H1 (cell line): ENCODE measurements around the gene KRTAP10-4. TPM values are rescaled to one million over a fixed set of nuclear protein-coding genes. Genes with fewer than 3 reads are reported as not detected.

Experiments
- CTCF ChIA-PET: fragments of 300-600 bp; sonication (Branson Sonifier 250); formaldehyde crosslinking; loops from one replicate; lab custom pipeline; 2021; ENCODE audit not compliant: partially characterized antibody; lab: Charles Lee
- POLR2A ChIA-PET: fragments of 300-600 bp; sonication (Branson Sonifier 250); formaldehyde crosslinking; loops from one replicate; lab custom pipeline; 2021; ENCODE audit warnings: inconsistent platforms; ENCODE audit not compliant: partially characterized antibody; lab: Charles Lee
- DNase-seq, 2 experiments: peaks; one replicate each; pipeline versions ENCODE4 v3.0.0 to v3.0.0-alpha.2; 2010 to 2022; ENCODE audit warnings: low spot score in 2 of 2, low read depth in 1 of 2, mixed read lengths in 1 of 2
- FAIRE-seq: peaks from 2 replicates; lab custom pipeline; 2011; peaks lifted over from hg19 to GRCh38; lab: Jason Lieb, UNC
- H2AFZ ChIP-seq: 2 replicates; pipeline ENCODE4 v1.8.1; 2012; ENCODE audit warnings: low read length, inconsistent platforms
- H2AK5ac ChIP-seq: 2 replicates; pipeline ENCODE4 v1.6.1; 2013; ENCODE audit warnings: low read depth, low read length
- H2BK120ac ChIP-seq: replicated peaks from 2 replicates; pipeline ENCODE3; 2013; ENCODE audit warnings: low read depth, low read length, inconsistent platforms
- H2BK12ac ChIP-seq: 2 replicates; pipeline ENCODE4 v1.6.1; 2013; ENCODE audit warnings: low read depth, low read length
- H2BK15ac ChIP-seq: 2 replicates; pipeline ENCODE4 v1.6.1; 2013; ENCODE audit warnings: low read length
- H2BK20ac ChIP-seq: 2 replicates; pipeline ENCODE4 v1.6.1; 2013; ENCODE audit warnings: low read length
- H2BK5ac ChIP-seq: 2 replicates; pipeline ENCODE4 v1.6.1; 2013; ENCODE audit warnings: low read depth, low read length
- H3K14ac ChIP-seq: 2 replicates; pipeline ENCODE4 v1.6.1; 2013; ENCODE audit warnings: inconsistent platforms; ENCODE audit not compliant: insufficient read length
- H3K18ac ChIP-seq: 2 replicates; pipeline ENCODE4 v1.6.1; 2013; ENCODE audit warnings: low read length; ENCODE audit errors: extremely low read depth
- H3K23ac ChIP-seq: 2 replicates; pipeline ENCODE4 v1.6.1; 2013; ENCODE audit warnings: inconsistent platforms; ENCODE audit not compliant: insufficient read length
- H3K23me2 ChIP-seq: 2 replicates; pipeline ENCODE4 v1.6.1; 2013; ENCODE audit warnings: low read depth, low read length
- H3K27ac ChIP-seq: 2 replicates; pipeline ENCODE4 v1.6.1; 2011; ENCODE audit warnings: low read depth, low read length, inconsistent platforms
- H3K27me3 ChIP-seq, 4 experiments: replicated peaks in 1 of 4; 1 replicate in 1 of 4; 2 replicates in 3 of 4; pipeline versions ENCODE4 v1.6.1 to v1.8.1; 2011 to 2013; ENCODE audit warnings: low read length in 3 of 4, mild to moderate bottlenecking in 3 of 4, inconsistent platforms in 2 of 4, mixed read lengths in 2 of 4, moderate library complexity in 1 of 4; ENCODE audit not compliant: control insufficient read depth in 3 of 4, insufficient read depth in 3 of 4; ENCODE audit errors: extremely low read depth in 1 of 4
- H3K36me3 ChIP-seq, 4 experiments: 2 replicates each; pipeline versions ENCODE4 v1.6.1 to v1.8.1; 2011 to 2013; ENCODE audit warnings: mild to moderate bottlenecking in 4 of 4, low read length in 3 of 4, moderate library complexity in 2 of 4, control low read depth in 1 of 4, inconsistent platforms in 1 of 4; ENCODE audit not compliant: insufficient read depth in 4 of 4, control insufficient read depth in 2 of 4
- H3K4ac ChIP-seq: replicated peaks from 2 replicates; pipeline ENCODE3; 2013; ENCODE audit warnings: low read length, low read depth, mixed read lengths, inconsistent platforms; ENCODE audit not compliant: insufficient read length
- H3K4me1 ChIP-seq, 4 experiments: replicated peaks in 1 of 4; 1 replicate in 1 of 4; 2 replicates in 3 of 4; pipeline versions ENCODE4 v1.6.1 to v1.8.1; 2011 to 2013; ENCODE audit warnings: low read length in 3 of 4, inconsistent platforms in 2 of 4, mixed read lengths in 1 of 4; ENCODE audit not compliant: insufficient read depth in 4 of 4, control insufficient read depth in 3 of 4
- H3K4me2 ChIP-seq, 2 experiments: 2 replicates each; pipeline versions ENCODE4 v1.6.1 to v1.8.1; 2011 to 2013; ENCODE audit warnings: low read depth in 2 of 2, low read length in 2 of 2, control low read depth in 1 of 2, inconsistent platforms in 1 of 2, mild to moderate bottlenecking in 1 of 2; ENCODE audit not compliant: insufficient read depth in 1 of 2
- H3K4me3 ChIP-seq, 4 experiments: fragments of 200-600, 300-600 bp in 1 of 4; sonication (generic), shearing (Covaris generic), sonication (Bioruptor Twin) in 1 of 4; 2 replicates each; pipeline versions ENCODE4 v1.5.1 to v1.8.1; 2011 to 2016; ENCODE audit warnings: low read length in 4 of 4, low read depth in 3 of 4, control low read depth in 2 of 4, inconsistent platforms in 2 of 4, mild to moderate bottlenecking in 2 of 4, mixed read lengths in 1 of 4, moderate library complexity in 1 of 4; ENCODE audit not compliant: insufficient read depth in 2 of 4; ENCODE audit errors: extremely low read depth in 1 of 4
- H3K56ac ChIP-seq: replicated peaks from 2 replicates; pipeline ENCODE3; 2013; ENCODE audit warnings: low read depth, mild to moderate bottlenecking, mixed read lengths, low read length, inconsistent platforms; ENCODE audit not compliant: insufficient read length
- H3K79me1 ChIP-seq: 2 replicates; pipeline ENCODE4 v1.6.1; 2013; ENCODE audit warnings: low read depth, low read length, control low read depth
- H3K79me2 ChIP-seq, 2 experiments: 2 replicates each; pipeline versions ENCODE4 v1.6.1 to v1.8.1; 2012 to 2013; ENCODE audit warnings: low read length in 2 of 2, mild to moderate bottlenecking in 2 of 2, inconsistent platforms in 1 of 2; ENCODE audit not compliant: insufficient read depth in 2 of 2, control insufficient read depth in 1 of 2
- H3K9ac ChIP-seq, 4 experiments: replicated peaks in 1 of 4; 1 replicate in 1 of 4; 2 replicates in 3 of 4; pipeline versions ENCODE4 v1.6.1 to v1.8.1; 2011 to 2013; ENCODE audit warnings: low read depth in 3 of 4, low read length in 3 of 4, control low read depth in 2 of 4, mild to moderate bottlenecking in 2 of 4, moderate library complexity in 2 of 4, inconsistent platforms in 1 of 4; ENCODE audit errors: extremely low read depth in 1 of 4
- H3K9me3 ChIP-seq, 2 experiments: 2 replicates each; pipeline versions ENCODE4 v1.6.1 to v1.8.1; 2012 to 2013; ENCODE audit warnings: mild to moderate bottlenecking in 2 of 2, moderate library complexity in 2 of 2, control low read depth in 1 of 2, inconsistent platforms in 1 of 2, low read depth in 1 of 2, low read length in 1 of 2, mixed read lengths in 1 of 2; ENCODE audit not compliant: insufficient read depth in 2 of 2
- H4K20me1 ChIP-seq, 2 experiments: replicated peaks in 1 of 2; 2 replicates each; pipeline versions ENCODE3 to v1.8.1; 2011 to 2013; ENCODE audit warnings: inconsistent platforms in 2 of 2, low read length in 2 of 2, mild to moderate bottlenecking in 1 of 2; ENCODE audit not compliant: insufficient read depth in 2 of 2, control insufficient read depth in 1 of 2
- H4K5ac ChIP-seq: 2 replicates; pipeline ENCODE4 v1.6.1; 2013; ENCODE audit warnings: low read length, low read depth, mixed read lengths, inconsistent platforms; ENCODE audit not compliant: insufficient read length
- H4K8ac ChIP-seq: 2 replicates; pipeline ENCODE4 v1.8.0; 2013; ENCODE audit warnings: mild to moderate bottlenecking, moderate library complexity, low read length, inconsistent platforms; ENCODE audit not compliant: insufficient read depth; ENCODE audit errors: extremely low read depth
- H4K91ac ChIP-seq: replicated peaks from 2 replicates; pipeline ENCODE3; 2013; ENCODE audit warnings: low read length, mixed read lengths, inconsistent platforms; ENCODE audit not compliant: insufficient read length
- BACH1 ChIP-seq: IDR thresholded peaks from 2 replicates; pipeline ENCODE4 v1.6.1; 2012; ENCODE audit warnings: low read length, improper control_type of control experiment
- CBX5 ChIP-seq: fragments of 300-800, 300-1000 bp; sonication (generic); IDR thresholded peaks from 2 replicates; pipeline ENCODE4 v1.7.1; 2016; ENCODE audit warnings: antibody characterized with exemption, low read length, low read depth
- EGR1 ChIP-seq: IDR thresholded peaks from 2 replicates; pipeline ENCODE4 v1.6.1; 2011; ENCODE audit warnings: low read depth, low read length, borderline replicate concordance
- TCF12 ChIP-seq: IDR thresholded peaks from 2 replicates; pipeline ENCODE4 v1.6.1; 2011; ENCODE audit warnings: low read depth, mild to moderate bottlenecking, low read length
- WGBS, 2 experiments: shearing (Covaris generic) in 1 of 2; methylation state at CpG; one replicate each; pipeline versions ENCODE4 v1.1.6 to v1.1.7; 2013 to 2015; ENCODE audit warnings: low lambda C conversion rate in 2 of 2, mixed read lengths in 2 of 2, inconsistent platforms in 1 of 2, low coverage in 1 of 2, missing lambda C conversion rate in 1 of 2; ENCODE audit not compliant: insufficient replicate concordance in 2 of 2, insufficient coverage in 1 of 2, insufficient read length in 1 of 2; ENCODE audit errors: extremely low coverage in 1 of 2, missing lambda C conversion rate in 1 of 2; 5-methylcytosine and 5-hydroxymethylcytosine counted together
- polyA plus RNA-seq, 7 experiments: library from polyadenylated mRNA; depleted of rRNA in 3 of 7; stranded (reverse) in 5 of 7; unstranded in 2 of 7; fragments of >200 nt in 5 of 7; fragments of 200-250 nt in 2 of 7; gene quantifications; 1 replicate in 5 of 7; 2 replicates in 1 of 7; 4 replicates in 1 of 7; pipeline versions ENCODE4 v1.2.1 to v1.2.3, GENCODE V29; 2011 to 2013; ENCODE audit warnings: missing spikeins in 2 of 7, mixed read lengths in 2 of 7
- total RNA-seq: library from RNA; stranded (reverse); fragmentation: NEBNext Ultra II Directional; extraction: Animal tissue kit (Norgen Biotek cat#: 25700); gene quantifications from 2 replicates; pipeline ENCODE4 v1.2.1, GENCODE V29; 2021

The KRTAP10-4 gene
- total and polyA plus RNA-seq, 2 of the 8 experiments (the other 6 are each of a cell fraction or from before 2014, with no cell fraction given) = not detected

DNA sequence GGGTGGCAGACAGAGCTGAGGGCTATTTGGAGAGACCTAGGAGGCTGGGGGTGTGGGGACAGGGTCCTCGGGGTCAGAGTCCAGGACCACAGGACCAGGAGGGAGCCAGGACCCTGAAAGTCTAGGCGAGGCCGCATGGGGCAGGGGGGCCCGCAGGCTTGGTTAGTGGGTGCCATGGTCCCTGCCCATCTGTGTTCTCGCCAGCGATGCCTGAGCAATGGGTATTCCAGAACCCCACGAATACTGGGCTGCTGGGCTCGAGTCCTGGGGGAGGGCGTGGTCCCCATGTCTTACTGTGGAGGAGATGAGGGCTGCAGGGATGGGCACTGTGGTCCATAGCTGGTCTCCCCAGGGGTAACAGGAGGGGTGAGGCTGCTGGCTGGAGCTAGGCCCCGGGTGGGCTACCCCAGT, 16.8 kb downstream of the KRTAP10-4 start:
- FAIRE-seq = no peak
- POLR2A ChIA-PET = no interaction called here
- CTCF ChIA-PET = no interaction called here

More for the DNA sequence above, 16.8 kb downstream of the KRTAP10-4 start:
- Histone ChIP-seq H3K4ac (no peak overlapping the region), H3K9me3 (no peaks in the 10 kb centered on the region), H3K27me3 (no peaks in the 10 kb centered on the region), H3K4me2 (no peak overlapping the region), H2BK5ac (no peak overlapping the region), H2AFZ (no peak overlapping the region), H3K56ac (no peak overlapping the region), H3K23me2 (0 out of 2 replicates have a peak, but pooled peaks cover 4% of the 10 kb centered on the region), H3K79me2 (no peaks in the 10 kb centered on the region), H3K14ac (no peak overlapping the region), H2BK12ac (0 out of 2 replicates have a peak overlapping the region, but pooled peaks have one; percentile 29), H3K27ac (no peak overlapping the region), H3K9ac (no peak overlapping the region), H3K4me1 (peaks cover 2 to 15% (median 6%) of the 10 kb centered on the region in 4 experiments), H2BK20ac (no peak overlapping the region), H2BK120ac (no peak overlapping the region), H4K20me1 (no peaks in the 10 kb centered on the region), H4K8ac (no peak overlapping the region), H3K79me1 (no peaks in the 10 kb centered on the region), H3K18ac (no peak overlapping the region; the same call in 1 of the 2 replicates), H4K91ac (no peak overlapping the region), H4K5ac (no peak overlapping the region), H3K4me3 (no peak overlapping the region), H2AK5ac (no peak overlapping the region), H3K36me3 (no peaks in the 10 kb centered on the region; a peak in 1 of 8 replicates), H3K23ac (no peak overlapping the region), H2BK15ac (no peak overlapping the region)
- peak in 1 of 2 experiments; percentile 43 for DNase-seq
- TF ChIP-seq EGR1 = no peak
- TF ChIP-seq BACH1 = no peak
- TF ChIP-seq TCF12 = no peak
- TF ChIP-seq CBX5 = no peak
- WGBS, 2 experiments = 90% methylated on average over 10 of the region's 10 CpGs; no CpG with 5 or more reads in 1 of the 2 experiments
